ENCODE results near the gene EFCAB8. TPM values are rescaled to one million over a fixed set of nuclear protein-coding genes. Genes with fewer than 3 reads are reported as not detected.

Gene EFCAB8
- total and polyA plus RNA-seq, 8 donors: 0.18 to 0.45 TPM; not detected in 6

GRCh38 chr20:32912688-32913087 is 54.0 kb downstream of the EFCAB8 start:
- intact Hi-C loops (cut with DNase I; ENCODE audit: low total_unique reads): no loop called here
- WGBS, 5 donors: 88 to 100% (median 93%) methylated on average over 1 of the region's 1 CpG
- no peak overlapping the region for H3K27ac ChIP-seq

DNA sequence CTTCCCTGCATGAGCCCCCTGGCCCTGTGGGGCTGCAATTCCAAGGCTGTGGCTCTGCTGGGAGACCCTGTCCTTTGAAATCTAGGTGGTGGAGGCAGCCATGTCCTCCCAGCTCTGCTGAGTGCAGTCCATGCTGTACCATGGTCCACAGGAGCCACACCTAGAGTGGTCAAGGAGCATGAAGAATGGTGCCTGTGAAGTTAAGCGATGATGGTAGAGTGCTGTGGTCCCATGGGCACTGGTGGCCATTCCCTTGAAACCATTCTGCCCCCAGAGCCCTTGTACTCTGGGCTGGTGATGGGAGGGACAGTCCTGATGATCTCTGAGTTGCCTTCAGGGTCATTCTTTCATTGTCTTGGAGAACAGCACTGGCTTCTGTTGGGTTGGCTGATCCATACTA is 55.3 kb downstream of the EFCAB8 start:
- H3K4me1 ChIP-seq: no peaks in the 10 kb centered on the region
- DNase-seq: no peak
- H3K36me3 ChIP-seq: no peaks in the 10 kb centered on the region
- no peak overlapping the region for H3K27ac ChIP-seq
- peaks cover 11 to 26% (median 17%) of the 10 kb centered on the region in 4 donors for H3K9me3 ChIP-seq
- intact Hi-C loops (cut with DNase I; ENCODE audit: low total_unique reads): no loop called here
- TF ChIP-seq POLR2A (IDR thresholded peaks at IDR 0.05) (no peak), POLR2AphosphoS5 (IDR thresholded peaks at IDR 0.05) (no peak), EP300 (IDR thresholded peaks at IDR 0.05) (no peak), CTCF (IDR thresholded peaks at IDR 0.05) (no peak)
- H3K4me3 ChIP-seq: no peak overlapping the region
- WGBS, 5 donors: 89 to 100% (median 92%) methylated on average over 1 of the region's 1 CpG
- H3K27me3 ChIP-seq: no peaks in the 10 kb centered on the region

More at GRCh38 chr20:32912688-32913087, 54.0 kb downstream of the EFCAB8 start:
- Histone ChIP-seq H3K4me1 (no peaks in the 10 kb centered on the region), H3K4me3 (no peak overlapping the region), H3K9me3 (peaks cover 11 to 26% (median 17%) of the 10 kb centered on the region in 4 donors), H3K27me3 (no peaks in the 10 kb centered on the region), H3K36me3 (no peaks in the 10 kb centered on the region)
- no peak for TF ChIP-seq POLR2AphosphoS5 (IDR thresholded peaks at IDR 0.05)
- TF ChIP-seq POLR2A (IDR thresholded peaks at IDR 0.05): no peak
- no peak for TF ChIP-seq EP300 (IDR thresholded peaks at IDR 0.05)
- no peak for TF ChIP-seq CTCF (IDR thresholded peaks at IDR 0.05)
- no peak for DNase-seq

DNA sequence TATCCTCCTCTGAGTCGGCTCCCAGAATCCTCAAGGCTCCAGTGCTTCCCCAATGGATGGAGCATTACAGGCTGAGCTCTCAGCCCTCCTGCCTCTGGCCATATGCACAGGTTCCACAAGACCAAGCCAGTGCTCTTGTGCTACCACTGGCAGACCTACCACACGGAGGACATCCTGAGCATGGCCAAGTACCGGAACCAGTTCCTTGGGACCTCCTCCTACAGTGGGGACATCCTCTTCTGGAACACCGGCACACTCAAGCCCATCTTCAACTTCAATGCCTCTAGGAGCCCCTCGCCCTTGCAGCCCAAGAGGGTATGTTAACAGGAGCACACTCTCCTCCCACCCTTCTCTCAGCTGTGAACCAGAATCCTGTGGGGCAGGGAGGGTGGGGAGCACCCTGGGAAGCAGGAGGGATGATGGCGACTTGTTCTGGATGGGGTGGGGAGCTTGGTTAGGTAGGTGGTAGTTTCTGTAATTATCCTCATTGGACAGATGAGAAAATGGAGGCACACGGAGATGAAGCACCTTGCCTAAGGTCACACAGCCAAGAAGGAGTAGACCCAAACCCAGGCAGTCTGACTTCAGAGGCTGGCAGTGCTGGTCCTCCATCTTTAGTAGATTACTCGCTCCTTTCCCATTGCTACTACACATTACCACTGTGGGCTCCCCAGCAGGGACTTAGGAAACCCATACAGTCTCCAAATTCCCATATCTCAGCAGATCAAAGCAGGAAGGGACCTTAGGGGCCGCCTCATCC is 58.6 kb downstream of the EFCAB8 start:
- DNase-seq: peak in 1 of 2 donors; percentile 13
- no peaks in the 10 kb centered on the region for H3K36me3 ChIP-seq
- no peak overlapping the region for H3K4me3 ChIP-seq
- no peak overlapping the region for H3K27ac ChIP-seq
- H3K4me1 ChIP-seq: no peaks in the 10 kb centered on the region
- TF ChIP-seq POLR2AphosphoS5 (IDR thresholded peaks at IDR 0.05): no peak
- TF ChIP-seq CTCF (IDR thresholded peaks at IDR 0.05): no peak
- TF ChIP-seq POLR2A (IDR thresholded peaks at IDR 0.05): no peak
- TF ChIP-seq EP300 (IDR thresholded peaks at IDR 0.05): no peak
- 69 to 80% (median 77%) methylated on average over 9 of the region's 9 CpGs for WGBS, 5 donors
- H3K9me3 ChIP-seq: peaks cover 11 to 26% (median 17%) of the 10 kb centered on the region in 4 donors
- intact Hi-C loops (cut with DNase I; ENCODE audit: low total_unique reads): no loop called here
- no peaks in the 10 kb centered on the region for H3K27me3 ChIP-seq

GRCh38 chr20:32918296-32918695 is 59.6 kb downstream of the EFCAB8 start:
- H3K27ac ChIP-seq: no peak overlapping the region
- H3K4me1 ChIP-seq: no peaks in the 10 kb centered on the region
- WGBS, 5 donors: 70 to 76% (median 72%) methylated on average over 12 of the region's 12 CpGs
- H3K36me3 ChIP-seq: no peaks in the 10 kb centered on the region
- no peaks in the 10 kb centered on the region for H3K27me3 ChIP-seq
- intact Hi-C loops (cut with DNase I; ENCODE audit: low total_unique reads): no loop called here
- no peak for TF ChIP-seq CTCF (IDR thresholded peaks at IDR 0.05)
- no peak for TF ChIP-seq EP300 (IDR thresholded peaks at IDR 0.05)
- no peak for TF ChIP-seq POLR2A (IDR thresholded peaks at IDR 0.05)
- no peak for TF ChIP-seq POLR2AphosphoS5 (IDR thresholded peaks at IDR 0.05)
- H3K4me3 ChIP-seq: no peak overlapping the region
- DNase-seq: peak in 1 of 2 donors; percentile 18
- peaks cover 11 to 26% (median 17%) of the 10 kb centered on the region in 4 donors for H3K9me3 ChIP-seq

Measured in stomach (tissue), 9 donors.